SK-N-DZ (cell line): ENCODE data around the gene IRS2.

Experiments
- DNase-seq: peaks from one replicate; pipeline ENCODE4 v3.0.0-alpha.2; 2015; ENCODE audit warnings: low spot score

The IRS2 gene

DNA sequence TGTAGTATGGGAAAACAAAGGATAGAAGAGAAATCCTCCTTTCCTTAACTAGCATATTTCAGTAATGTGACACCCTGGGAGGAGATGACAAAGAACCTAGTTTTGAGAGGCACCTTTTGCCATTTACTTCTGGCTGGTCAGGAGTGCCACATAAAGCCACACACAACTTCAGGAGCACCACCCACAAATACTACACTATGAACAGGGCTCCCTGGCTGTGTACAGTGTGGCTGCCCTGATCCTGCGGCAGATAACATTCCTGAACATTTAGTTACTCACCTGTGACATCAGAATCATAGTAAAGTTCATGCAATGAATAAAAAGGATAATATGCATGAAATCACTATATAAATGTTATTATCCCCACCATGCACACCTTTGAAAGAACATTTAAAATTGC lies 17.4 kb upstream of the IRS2 start:
- no peak for DNase-seq

DNA sequence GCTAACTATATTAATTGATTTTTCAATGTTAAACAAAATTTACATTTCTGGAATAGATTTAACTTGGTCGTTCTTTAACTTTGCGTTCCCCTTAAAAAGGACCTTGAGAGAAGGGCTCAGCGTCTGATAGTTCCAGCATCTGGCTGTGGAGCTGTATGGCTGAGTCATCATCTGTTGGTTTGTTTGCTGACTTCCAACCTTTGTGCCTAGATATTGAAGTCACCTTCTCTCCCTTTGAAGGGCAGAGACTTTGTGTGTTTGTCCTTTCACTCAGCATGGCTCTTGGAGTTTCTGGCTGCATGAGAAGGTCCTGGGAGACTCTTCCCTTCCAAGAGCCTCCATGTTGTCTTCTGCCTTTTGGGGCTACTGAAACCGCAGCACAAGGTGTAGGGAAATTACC lies 16.6 kb upstream of the IRS2 start:
- no peak for DNase-seq

GRCh38 chr13:109795011-109795410 lies 8.6 kb upstream of the IRS2 start:
- DNase-seq: no peak

DNA sequence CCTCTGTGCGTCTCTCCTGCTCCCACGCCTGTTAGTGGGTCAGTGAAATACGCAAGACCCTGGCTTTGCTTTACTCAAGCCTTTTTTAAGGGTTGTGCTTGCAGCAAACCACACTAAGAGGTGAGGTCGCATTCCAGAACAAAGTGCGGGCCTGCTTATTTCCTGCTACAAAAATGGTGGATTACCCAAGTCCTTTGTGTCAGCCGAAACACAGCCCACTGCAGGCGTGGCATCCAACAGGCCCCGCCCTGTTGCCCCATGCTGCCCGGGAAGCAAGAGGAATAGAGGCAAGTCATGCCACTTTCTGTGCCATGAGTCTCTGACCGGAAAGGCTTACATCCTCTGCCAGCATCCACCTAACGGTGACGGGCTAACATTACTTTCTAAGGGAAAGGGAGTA lies 7.7 kb upstream of the IRS2 start:
- DNase-seq: no peak

GRCh38 chr13:109792416-109793059 lies 6.2 kb upstream of the IRS2 start:
- no peak for DNase-seq

DNA sequence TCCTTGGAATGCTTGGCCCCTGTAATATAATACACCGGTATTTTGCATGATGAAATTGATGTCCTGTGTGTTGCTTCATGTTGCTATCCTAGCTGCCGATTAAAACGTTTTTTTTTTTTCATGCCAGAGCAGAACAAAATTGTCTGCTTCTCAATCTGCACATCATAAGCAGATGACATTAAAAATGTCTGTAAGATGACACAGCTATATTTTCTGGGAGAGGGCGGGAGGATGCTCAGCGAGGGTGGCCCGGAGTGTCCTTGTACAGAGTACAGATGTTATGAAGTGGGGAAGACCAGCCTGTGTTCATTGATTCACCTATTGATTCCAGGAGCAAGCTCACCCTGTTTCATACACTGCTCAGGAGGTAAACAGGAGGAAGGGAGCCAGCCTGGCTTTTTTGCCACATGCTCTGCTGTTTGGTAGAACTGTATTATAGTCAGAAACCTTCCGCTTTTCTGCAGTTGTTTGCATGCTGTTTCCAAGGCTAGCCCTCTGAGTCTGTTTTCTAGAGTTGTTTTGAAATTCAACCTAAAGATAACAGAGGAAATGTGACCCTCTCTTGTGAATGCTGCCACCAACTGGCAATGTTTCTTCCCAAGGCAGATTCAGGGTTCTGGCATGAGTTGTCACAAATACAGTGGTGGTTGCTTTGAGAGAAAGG lies 4.7 kb upstream of the IRS2 start:
- DNase-seq: peak; percentile 57

DNA sequence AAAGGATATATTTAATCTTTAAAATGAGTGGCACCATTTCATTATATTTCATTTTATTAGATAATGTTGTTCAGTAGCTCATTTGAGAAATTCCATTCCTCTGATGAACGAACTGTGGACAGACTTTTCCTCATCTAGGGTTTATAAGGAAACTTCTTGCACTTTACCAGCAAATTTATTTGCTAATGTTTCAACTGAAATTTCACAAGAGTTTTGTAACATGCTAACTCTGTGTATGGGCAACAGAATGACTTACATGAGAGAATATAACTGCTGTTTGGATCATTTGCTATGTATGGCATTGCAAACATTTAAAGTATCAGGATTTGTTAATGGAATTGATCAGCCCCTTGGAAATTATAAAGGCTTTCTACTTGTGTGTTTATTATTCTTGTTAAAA lies 3.7 kb upstream of the IRS2 start:
- no peak for DNase-seq

- DNase-seq: no peak
Observed at GRCh38 chr13:109789262-109789661, 2.9 kb upstream of the IRS2 start.

GRCh38 chr13:109788372-109789111 lies 2.2 kb upstream of the IRS2 start:
- no peak for DNase-seq

- DNase-seq: peak; percentile 67
Observed at GRCh38 chr13:109787135-109787954, 962 bp upstream of the IRS2 start.

GRCh38 chr13:109785892-109786450 lies 412 bp downstream of the IRS2 start:
- no peak for DNase-seq

- DNase-seq: peak; percentile 47
Observed at GRCh38 chr13:109785141-109785891, 1.1 kb downstream of the IRS2 start.

DNA sequence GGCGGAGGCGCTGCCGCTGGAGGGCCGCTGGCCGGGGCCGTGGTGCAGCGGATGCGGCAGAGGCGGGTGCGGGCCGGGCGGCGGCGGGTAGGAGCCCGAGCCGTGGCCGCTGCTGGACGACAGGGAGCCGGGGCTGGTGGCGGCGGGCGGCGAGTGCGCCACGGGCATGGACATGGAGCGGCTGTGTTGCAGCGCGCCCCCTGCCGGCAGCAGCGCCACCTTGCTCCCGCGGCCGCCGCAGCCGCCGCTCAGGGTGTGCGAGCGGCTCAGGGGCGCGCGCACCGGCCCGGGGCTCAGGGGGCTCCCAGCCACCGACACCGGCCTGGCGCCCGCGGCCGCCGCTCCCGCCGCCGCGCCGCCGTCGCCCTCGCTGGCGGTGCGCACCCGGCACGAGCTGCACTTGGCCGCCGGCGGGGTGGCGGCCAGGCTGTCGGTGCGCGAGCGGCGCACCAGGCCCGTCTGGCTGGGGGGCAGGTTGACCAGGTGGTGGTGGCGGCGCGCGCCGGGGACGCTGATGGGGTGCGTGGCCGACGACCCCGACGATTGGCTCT lies 1.7 kb downstream of the IRS2 start:
- peak; percentile 68 for DNase-seq

- no peak for DNase-seq
Observed at GRCh38 chr13:109783815-109784589, 2.4 kb downstream of the IRS2 start.

DNA sequence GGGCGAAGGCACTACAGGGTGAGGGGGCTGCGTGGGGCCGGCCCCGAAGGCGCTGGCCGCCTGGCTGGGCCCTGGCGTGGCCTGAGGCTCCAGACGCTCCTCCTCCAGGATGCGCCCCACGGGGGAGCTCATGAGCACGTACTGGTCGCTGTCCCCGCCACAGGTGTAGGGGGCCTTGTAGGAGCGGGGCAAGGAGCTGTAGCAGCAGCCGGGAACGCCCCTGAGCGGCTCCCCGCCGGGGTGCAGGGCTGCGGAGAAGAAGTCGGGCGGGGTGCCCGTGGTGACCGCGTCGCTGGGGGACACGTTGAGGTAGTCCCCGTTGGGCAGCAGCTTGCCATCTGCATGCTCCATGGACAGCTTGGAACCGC lies 3.0 kb downstream of the IRS2 start:
- DNase-seq: no peak

DNA sequence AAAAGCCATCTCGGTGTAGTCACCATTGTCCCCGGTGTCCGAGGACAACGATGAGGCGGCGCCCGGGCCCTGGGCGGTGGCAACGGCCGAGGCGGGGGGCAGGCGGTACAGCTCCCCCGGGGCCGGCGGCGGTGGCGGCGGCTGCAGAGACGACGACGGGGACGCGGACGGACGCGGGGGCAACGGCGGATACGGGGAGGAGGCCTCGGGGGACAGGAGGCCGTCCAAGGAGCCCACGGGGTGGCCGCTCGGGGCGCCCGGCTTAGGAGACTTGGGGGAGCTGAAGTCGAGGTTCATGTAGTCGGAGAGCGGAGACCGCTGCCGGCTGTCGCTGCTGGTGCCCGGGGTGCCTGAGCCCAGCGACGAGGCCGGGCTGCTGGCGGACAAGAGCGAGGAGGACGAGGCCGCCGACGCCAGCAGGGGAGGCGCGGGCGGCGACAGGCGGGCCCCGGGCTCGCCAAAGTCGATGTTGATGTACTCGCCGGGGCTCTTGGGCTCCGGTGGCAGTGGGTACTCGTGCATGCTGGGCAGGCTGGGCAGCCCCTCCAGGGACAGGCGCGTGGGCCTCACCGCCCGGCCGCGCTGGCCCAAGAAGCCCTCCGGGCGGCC lies 3.5 kb downstream of the IRS2 start:
- no peak for DNase-seq

- DNase-seq: no peak
Observed at GRCh38 chr13:109782066-109782822, 4.1 kb downstream of the IRS2 start.

GRCh38 chr13:109781384-109782065 lies 4.9 kb downstream of the IRS2 start:
- DNase-seq: no peak
